SH-SY5Y (cell line): ENCODE measurements around the gene ATP8A2.

Source experiments
- GATA2 ChIP-seq: IDR thresholded peaks from 2 replicates; pipeline ENCODE4 v1.6.1; 2011; ENCODE audit warnings: mild to moderate bottlenecking, low read depth, low read length
- GATA3 ChIP-seq: IDR thresholded peaks from 2 replicates; pipeline ENCODE4 v1.6.1; 2011; ENCODE audit warnings: low read depth, mild to moderate bottlenecking, low read length, moderate library complexity

GRCh38 chr13:25762795-25763377, 391.1 kb downstream of the ATP8A2 start:
- TF ChIP-seq GATA3: no peak
- no peak for TF ChIP-seq GATA2
